GM19455 (cell line): ENCODE data around the gene ZNF800.
"Not testable (repeated sequence)": the region's sequence is repeated elsewhere in the genome, so short reads cannot be mapped to it uniquely, and the experiment has no call there.

Experiments
- ATAC-seq: cut with Tn5 transposase; IDR thresholded peaks from one replicate; pipeline ENCODE4 v1.9.1; 2021; ENCODE audit not compliant: unreplicated experiment

The ZNF800 gene, protein sequence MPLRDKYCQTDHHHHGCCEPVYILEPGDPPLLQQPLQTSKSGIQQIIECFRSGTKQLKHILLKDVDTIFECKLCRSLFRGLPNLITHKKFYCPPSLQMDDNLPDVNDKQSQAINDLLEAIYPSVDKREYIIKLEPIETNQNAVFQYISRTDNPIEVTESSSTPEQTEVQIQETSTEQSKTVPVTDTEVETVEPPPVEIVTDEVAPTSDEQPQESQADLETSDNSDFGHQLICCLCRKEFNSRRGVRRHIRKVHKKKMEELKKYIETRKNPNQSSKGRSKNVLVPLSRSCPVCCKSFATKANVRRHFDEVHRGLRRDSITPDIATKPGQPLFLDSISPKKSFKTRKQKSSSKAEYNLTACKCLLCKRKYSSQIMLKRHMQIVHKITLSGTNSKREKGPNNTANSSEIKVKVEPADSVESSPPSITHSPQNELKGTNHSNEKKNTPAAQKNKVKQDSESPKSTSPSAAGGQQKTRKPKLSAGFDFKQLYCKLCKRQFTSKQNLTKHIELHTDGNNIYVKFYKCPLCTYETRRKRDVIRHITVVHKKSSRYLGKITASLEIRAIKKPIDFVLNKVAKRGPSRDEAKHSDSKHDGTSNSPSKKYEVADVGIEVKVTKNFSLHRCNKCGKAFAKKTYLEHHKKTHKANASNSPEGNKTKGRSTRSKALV

DNA sequence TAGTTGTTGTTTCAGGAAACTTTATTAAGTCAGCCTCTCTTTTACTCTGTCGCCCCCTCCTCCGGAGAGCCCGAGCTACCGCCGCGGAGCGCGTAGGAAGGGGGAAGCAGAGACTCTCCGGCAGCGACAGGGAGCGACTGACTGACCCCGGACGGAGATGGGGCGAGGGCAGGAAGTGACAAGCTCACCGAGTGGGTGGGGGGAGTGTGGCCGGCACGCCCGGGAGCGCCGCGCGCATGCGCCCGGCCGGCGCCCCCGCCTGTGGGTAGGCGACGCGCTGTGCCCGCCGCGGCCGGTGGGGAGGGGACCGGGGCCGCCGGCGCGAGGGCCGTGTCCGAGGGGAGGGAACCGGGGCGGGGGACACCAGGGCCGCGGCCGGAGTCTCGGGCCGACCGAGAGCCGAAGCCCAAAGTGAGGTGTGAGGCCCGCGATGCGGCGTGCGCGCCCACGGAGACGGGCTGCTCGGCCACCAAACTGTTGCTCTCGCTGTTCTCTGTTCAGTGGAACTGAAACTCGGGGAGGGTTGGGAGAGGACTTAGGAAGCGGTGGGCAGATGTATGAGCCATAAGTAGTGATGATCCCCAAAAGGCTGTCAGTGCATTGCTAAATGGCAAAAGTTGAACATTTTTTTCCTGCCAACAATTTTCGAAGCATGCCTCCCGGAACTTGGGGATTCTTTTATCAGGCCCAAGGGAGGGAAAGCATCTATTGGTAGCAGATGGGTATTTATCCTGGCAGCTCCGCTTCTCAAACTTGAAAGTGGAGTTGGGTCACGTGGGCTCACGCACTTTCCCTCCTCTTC lies at the start of gene ZNF800:
Gene ZNF800 (minus strand): TSS at position 143 of the 802 bp plus-strand sequence. CDS start 1,151 bp downstream, outside the sequence.
- ATAC-seq = peak; percentile 88

DNA sequence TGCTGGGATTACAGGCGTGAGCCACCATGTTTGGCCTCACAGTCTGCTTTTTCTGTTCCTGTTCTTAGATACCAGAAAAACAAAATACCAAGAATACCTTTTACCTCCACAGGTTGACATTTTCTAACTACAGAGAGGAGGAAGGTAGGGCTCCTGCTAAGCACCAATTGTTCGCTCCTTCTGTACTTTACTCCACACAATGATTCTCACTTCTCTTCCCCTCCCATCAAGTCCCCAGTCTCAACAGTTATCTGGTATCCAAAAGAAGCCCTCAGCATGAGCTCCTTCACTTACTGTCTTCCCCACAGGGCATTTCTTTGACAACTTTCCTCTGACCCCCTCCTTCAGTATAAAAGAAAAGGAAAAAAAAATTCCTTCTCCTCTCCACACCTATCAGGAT lies 47.7 kb upstream of the ZNF800 start:
- no peak for ATAC-seq

DNA sequence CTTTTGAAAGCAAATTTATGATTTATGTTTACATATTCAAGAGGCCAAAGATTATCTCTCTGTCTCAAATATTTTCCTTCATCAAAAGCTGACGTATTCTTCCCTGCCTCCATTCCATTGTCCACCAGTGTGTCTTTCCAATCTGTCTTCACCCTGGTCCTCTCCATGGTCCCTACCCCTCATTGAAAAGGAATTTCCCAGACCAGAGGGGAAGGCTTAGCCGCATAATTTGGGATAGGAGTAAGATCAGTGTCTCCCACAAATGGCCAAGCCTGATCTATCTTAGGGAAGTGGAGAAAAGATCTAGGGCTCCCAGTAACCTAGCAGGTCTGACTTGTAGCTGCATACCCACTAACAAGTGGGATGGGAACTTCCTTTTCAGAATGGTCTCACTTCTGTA lies 46.3 kb upstream of the ZNF800 start:
- no peak for ATAC-seq

GRCh38 chr7:127437837-127438236 lies 45.3 kb upstream of the ZNF800 start:
- no peak for ATAC-seq

DNA sequence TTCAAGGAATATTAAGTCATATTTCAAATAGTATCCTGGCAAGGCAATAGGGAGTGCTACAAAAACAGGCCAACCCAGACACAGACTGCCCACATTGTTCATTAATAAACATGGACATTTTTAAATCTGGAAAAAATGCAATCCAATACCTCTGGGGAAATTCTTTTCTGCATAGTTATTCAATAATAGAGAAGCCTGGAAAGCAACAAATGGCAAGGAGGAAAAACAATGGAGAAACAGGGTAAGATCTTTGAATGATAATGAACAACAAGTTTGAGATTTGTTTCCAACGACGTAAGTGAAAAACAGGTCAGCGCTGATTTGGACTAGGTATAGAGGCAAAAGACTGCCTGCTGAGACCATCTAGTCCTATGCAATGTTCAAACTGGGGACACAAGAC lies 44.7 kb upstream of the ZNF800 start:
- no peak for ATAC-seq

GRCh38 chr7:127429281-127429680 lies 36.8 kb upstream of the ZNF800 start:
- not testable (repeated sequence) for ATAC-seq

GRCh38 chr7:127419196-127419595 lies 26.7 kb upstream of the ZNF800 start:
- ATAC-seq = no peak

- ATAC-seq = no peak
These were observed 26.0 kb upstream of the ZNF800 start for GRCh38 chr7:127418459-127418858.

GRCh38 chr7:127417346-127417745 lies 24.8 kb upstream of the ZNF800 start:
- peak; percentile 85 for ATAC-seq

- no peak for ATAC-seq
These were observed 22.7 kb upstream of the ZNF800 start for GRCh38 chr7:127415060-127415742.

DNA sequence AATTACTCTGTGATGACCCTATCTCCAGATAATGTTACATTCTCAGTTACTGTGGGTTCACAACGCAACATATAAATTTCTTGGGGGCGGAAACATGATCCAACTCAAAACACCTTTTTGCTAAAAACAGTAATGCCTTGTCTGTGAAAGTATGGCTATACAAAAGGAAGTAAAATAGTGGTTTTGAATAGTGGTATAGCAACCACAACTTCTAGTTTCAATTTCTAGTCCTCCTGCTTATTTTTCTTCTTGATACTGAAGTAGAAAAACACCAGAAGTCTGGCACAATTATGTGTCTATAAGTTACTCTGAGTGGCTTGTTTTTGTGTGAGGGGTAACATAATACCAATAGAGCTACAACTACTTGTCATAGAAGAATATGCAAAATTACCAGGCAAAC lies 21.5 kb upstream of the ZNF800 start:
- ATAC-seq = peak; percentile 54

GRCh38 chr7:127413326-127413725 lies 20.8 kb upstream of the ZNF800 start:
- ATAC-seq = no peak

DNA sequence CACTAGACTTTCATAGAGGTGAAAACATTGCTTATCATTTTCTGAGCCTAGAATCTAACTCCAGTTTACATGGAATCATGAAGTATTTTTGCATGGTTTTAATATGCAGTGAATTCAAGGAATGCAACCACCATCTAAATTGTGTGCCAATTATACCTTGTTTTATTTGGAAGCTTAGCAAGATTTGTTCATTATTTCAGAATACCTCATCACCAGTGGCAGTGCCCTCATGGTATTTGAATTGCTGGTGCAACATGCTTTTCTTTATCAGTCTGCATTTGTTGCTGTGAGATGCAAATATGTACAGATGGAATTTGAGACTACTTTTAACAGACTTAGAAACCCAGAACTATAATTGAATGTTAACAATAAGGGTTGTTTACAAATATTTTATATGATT lies 18.7 kb upstream of the ZNF800 start:
- no peak for ATAC-seq

DNA sequence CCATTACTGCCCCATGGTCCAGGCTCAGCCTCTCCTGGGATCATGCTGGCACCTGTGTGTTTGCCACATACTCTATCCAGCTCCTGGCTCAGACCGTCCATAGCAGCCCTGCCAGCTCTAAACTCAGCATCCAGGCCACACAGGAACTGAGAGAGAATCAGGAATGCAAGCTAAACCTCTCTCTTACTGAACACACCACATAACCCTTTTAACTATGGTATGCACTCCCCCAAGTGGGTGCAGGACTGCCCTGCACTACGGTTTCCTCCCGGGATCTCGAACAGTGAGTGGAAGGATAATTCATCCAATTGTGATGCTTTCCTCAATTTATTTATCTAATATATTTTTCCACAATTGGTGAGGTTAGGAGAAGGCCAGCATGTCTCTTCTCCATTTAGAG lies 17.1 kb upstream of the ZNF800 start:
- ATAC-seq = no peak

GRCh38 chr7:127404286-127405072 lies 12.0 kb upstream of the ZNF800 start:
- no peak for ATAC-seq

DNA sequence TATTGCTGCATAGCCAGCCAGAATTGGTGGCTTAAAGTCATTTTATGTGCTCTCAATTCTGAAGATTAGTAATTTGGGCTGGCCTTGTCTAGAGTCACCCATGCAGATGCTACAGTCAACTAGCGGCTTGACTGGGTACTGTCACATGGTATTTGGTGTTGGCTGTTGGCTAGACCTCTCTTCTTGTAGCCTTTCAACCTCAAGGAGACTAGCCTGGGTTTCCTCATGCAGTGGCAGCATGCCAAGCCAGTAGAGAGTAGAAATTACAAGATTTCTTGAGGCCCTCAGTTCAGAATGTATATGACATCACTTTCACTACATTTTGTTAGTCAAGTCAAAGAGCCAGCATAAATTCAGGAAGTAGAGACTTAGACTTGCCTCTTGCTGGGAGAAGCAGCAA lies 3.7 kb upstream of the ZNF800 start:
- no peak for ATAC-seq

DNA sequence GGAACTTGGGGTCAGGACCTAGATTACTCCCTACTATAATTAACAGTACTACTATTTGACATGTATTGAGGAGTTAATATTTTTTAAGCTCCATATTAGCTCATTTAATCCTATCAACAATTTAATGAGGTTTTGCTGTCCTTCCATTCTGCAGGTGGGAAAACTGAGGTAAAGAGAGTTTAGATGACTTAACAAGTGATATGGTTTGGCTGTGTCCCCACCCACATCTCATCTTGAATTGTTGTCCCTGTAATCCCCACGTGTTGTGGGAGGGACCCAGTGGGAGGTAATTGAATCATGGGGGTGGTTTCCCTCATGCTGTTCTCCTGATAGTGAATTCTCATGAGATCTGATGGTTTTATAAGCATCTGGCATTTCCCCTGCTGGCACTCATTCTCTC lies 2.6 kb upstream of the ZNF800 start:
- not testable (repeated sequence) for ATAC-seq

GRCh38 chr7:127393368-127394058 lies 1.0 kb upstream of the ZNF800 start:
- ATAC-seq = no peak

DNA sequence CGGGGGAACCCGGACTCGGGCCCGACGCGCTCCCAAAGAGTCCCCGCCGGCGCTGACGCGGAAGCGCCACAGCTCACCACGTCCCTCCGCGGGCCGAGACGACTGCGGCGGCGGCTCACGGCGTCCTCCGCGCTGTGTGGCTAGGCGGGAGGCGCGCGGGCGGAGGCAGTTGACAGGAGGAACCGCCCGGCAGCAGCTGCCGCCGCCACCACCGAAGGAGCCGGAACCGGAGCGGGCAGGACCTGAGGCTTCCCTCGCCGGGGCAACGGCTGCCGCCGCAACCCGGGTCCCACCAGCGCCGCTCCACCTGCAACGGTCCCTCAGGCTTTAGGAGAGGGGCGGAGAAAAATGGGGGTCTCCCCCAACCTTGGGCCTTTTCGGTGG lies 334 bp downstream of the ZNF800 start:
- peak; percentile 51 for ATAC-seq
